ENCODE data around the gene CPN2. TPM values are rescaled to one million over a fixed set of nuclear protein-coding genes. Genes with fewer than 3 reads are reported as not detected.

CPN2 gene
- total and polyA plus RNA-seq, 10 of the 15 experiments (the other 5 are each of a cell fraction or from before 2014, with no cell fraction given), result not detected

DNA sequence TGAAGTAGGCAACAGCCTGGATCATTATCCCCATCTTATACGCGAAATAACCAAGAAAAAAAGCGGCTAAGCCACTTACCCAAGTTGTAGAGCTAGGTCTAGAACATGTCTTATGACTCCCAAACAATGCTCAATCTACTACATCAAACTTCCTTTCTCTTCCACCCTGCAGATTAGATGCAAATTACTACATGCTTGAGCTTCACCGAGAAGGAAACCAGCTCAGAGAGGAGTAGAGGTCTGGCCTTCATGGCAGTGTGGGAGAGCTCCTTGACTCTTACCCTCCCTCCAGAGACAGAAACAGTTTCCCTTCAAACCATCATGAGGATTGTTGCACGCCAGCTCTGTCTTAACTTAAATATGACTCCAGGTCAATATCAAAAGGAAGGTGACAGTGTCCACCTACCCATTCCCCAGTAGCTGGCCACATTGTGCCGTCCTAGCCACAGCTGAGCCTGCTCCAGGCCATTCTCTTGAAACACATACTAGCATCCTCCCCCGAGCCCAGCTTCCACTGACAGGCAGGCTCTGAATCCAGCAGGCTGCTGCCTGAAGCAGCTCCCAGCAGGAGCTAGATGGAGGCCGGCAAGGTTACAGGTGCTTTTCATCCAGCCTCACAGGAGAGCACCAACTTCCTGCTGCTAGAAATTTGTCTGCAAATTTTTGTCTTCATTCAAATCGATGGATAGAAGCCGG, 56.8 kb downstream of the CPN2 start (continued):
- no peak for TF ChIP-seq E2F8 (IDR thresholded peaks at IDR 0.05; ENCODE audit: low read depth, partially characterized antibody)
- TF ChIP-seq SRF (IDR thresholded peaks at IDR 0.05; ENCODE audit: low read depth in 2 of 2, low read length in 2 of 2), result no peak
- TF ChIP-seq, protein P1, sequence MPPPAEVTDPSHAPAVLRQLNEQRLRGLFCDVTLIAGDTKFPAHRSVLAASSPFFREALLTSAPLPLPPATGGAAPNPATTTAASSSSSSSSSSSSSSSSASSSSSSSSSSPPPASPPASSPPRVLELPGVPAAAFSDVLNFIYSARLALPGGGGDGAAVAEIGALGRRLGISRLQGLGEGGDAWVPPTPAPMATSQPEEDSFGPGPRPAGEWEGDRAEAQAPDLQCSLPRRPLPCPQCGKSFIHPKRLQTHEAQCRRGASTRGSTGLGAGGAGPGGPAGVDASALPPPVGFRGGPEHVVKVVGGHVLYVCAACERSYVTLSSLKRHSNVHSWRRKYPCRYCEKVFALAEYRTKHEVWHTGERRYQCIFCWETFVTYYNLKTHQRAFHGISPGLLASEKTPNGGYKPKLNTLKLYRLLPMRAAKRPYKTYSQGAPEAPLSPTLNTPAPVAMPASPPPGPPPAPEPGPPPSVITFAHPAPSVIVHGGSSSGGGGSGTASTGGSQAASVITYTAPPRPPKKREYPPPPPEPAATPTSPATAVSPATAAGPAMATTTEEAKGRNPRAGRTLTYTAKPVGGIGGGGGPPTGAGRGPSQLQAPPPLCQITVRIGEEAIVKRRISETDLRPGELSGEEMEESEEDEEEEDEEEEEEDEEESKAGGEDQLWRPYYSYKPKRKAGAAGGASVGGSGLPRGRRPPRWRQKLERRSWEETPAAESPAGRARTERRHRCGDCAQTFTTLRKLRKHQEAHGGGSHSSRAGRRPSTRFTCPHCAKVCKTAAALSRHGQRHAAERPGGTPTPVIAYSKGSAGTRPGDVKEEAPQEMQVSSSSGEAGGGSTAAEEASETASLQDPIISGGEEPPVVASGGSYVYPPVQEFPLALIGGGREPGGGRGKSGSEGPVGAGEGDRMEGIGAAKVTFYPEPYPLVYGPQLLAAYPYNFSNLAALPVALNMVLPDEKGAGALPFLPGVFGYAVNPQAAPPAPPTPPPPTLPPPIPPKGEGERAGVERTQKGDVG (CRISPR knock-in tag; IDR thresholded peaks at IDR 0.05), result no peak

- intact Hi-C loops (cut with micrococcal nuclease; ENCODE audit: unreplicated experiment) (no loop called here), in situ Hi-C loops (cut with MboI) (no loop called here)
- ChIA-PET CTCF (interaction anchor here (1.2 kb wide), 1 partner anchor 211 kb away, joined by 3 read pairs; no protein-coding TSS in a partner anchor), RAD21 (ENCODE audit: unreplicated experiment) (no interaction called here), SMC1A (ENCODE audit: uncharacterized antibody, unreplicated experiment) (no interaction called here), POLR2A (no interaction called here)
- no peak overlapping the region for H2AFZ ChIP-seq (ENCODE audit: control insufficient read depth, low read depth, low read length)
- FAIRE-seq, result no peak
- no peaks in the 10 kb centered on the region for H3K27me3 ChIP-seq (replicated peaks in 1 of 2; ENCODE audit: control insufficient read depth in 2 of 2, insufficient read depth in 2 of 2, low read length in 1 of 2)
- TF ChIP-seq PAX8 (IDR thresholded peaks at IDR 0.05), result no peak
- TF ChIP-seq SUPT20H (IDR thresholded peaks at IDR 0.05; ENCODE audit: borderline replicate concordance, control insufficient read depth, low read depth, low read length), result no peak
- no peak for TF ChIP-seq SPI1 (IDR thresholded peaks at IDR 0.05; ENCODE audit: borderline replicate concordance, insufficient read depth, low read depth, low read length)
- no peak for TF ChIP-seq CHD2 (IDR thresholded peaks at IDR 0.05; ENCODE audit: borderline replicate concordance, low read depth, low read length)
- no peak for TF ChIP-seq ASH2L (IDR thresholded peaks at IDR 0.05; ENCODE audit: borderline replicate concordance, low read depth)
- 52% methylated on average over 2 of the region's 2 CpGs for WGBS (ENCODE audit: insufficient coverage, insufficient replicate concordance, low lambda C conversion rate, missing lambda C conversion rate)
- H3K79me2 ChIP-seq (ENCODE audit: control insufficient read depth, insufficient read depth, low read length), result no peaks in the 10 kb centered on the region
- BruUV-seq (replicated peaks), result no TSS peak
- H3K9ac ChIP-seq (ENCODE audit: control insufficient read depth, insufficient read depth, low read length), result no peak overlapping the region
- DNase-seq (ENCODE audit: low read depth, low spot score), result no peak
- H3K27ac ChIP-seq (ENCODE audit: control insufficient read depth, insufficient read depth), result no peak overlapping the region
- no peak for ATAC-seq
- H3K4me3 ChIP-seq, result no peak overlapping the region
- no peaks in the 10 kb centered on the region for H3K36me3 ChIP-seq (ENCODE audit: control insufficient read depth in 2 of 2, insufficient read depth in 2 of 2, low read length in 1 of 2)
- no peaks in the 10 kb centered on the region for H3K4me1 ChIP-seq (ENCODE audit: control insufficient read depth, insufficient read depth, low read length)
- no peaks in the 10 kb centered on the region; the same call in 2 of the 3 replicates for H3K9me3 ChIP-seq (replicated peaks; ENCODE audit: control insufficient read depth, insufficient read depth, low read length)
- H4K20me1 ChIP-seq (ENCODE audit: control insufficient read depth, insufficient read depth), result no peaks in the 10 kb centered on the region
- no peak overlapping the region for H3K4me2 ChIP-seq (ENCODE audit: control insufficient read depth, insufficient read depth)
These were observed 57.5 kb downstream of the CPN2 start for GRCh38 chr3:194293546-194294198.
